ENCODE data around the gene ZNF93.
"Not testable (repeated sequence)": the region's sequence is repeated elsewhere in the genome, so short reads cannot be mapped to it uniquely, and the experiment has no call there.

ZNF93 gene

DNA sequence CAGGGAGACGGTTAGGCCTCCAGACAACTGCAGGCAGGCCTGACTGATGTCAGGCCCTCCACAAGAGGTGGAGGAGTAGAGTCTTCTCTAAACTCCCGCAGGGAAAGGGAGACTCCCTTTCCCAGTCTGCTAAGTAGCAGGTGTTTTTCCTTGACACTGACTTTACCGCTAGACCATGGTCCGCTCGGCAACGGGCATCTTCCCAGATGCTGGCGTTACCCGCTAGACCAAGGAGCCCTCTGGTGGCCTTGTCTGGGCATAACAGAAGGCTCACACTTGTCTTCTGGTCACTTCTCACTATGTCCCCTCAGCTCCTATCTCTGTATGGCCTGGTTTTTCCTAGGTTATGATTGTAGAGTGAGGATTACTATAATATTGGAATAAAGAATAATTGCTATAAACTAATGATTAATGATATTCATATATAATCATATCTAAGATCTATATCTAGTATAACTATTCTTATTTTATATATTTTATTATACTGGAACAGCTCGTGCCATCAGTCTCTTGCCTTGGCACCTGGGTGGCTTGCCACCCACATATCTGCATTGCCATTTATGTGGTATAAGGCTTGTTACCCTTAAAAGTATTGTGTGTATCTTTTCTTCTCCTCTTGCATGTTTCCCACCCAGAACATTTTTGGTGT lies 58.5 kb downstream of the ZNF93 start:
- in situ Hi-C loops (cut with HindIII; ENCODE audit: low sequenced_read_pairs) = not testable (repeated sequence)
- TF ChIP-seq, protein P1, sequence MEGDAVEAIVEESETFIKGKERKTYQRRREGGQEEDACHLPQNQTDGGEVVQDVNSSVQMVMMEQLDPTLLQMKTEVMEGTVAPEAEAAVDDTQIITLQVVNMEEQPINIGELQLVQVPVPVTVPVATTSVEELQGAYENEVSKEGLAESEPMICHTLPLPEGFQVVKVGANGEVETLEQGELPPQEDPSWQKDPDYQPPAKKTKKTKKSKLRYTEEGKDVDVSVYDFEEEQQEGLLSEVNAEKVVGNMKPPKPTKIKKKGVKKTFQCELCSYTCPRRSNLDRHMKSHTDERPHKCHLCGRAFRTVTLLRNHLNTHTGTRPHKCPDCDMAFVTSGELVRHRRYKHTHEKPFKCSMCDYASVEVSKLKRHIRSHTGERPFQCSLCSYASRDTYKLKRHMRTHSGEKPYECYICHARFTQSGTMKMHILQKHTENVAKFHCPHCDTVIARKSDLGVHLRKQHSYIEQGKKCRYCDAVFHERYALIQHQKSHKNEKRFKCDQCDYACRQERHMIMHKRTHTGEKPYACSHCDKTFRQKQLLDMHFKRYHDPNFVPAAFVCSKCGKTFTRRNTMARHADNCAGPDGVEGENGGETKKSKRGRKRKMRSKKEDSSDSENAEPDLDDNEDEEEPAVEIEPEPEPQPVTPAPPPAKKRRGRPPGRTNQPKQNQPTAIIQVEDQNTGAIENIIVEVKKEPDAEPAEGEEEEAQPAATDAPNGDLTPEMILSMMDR (IDR thresholded peaks at IDR 0.05; ENCODE audit: low read depth, low read length) = peak; percentile 55

DNA sequence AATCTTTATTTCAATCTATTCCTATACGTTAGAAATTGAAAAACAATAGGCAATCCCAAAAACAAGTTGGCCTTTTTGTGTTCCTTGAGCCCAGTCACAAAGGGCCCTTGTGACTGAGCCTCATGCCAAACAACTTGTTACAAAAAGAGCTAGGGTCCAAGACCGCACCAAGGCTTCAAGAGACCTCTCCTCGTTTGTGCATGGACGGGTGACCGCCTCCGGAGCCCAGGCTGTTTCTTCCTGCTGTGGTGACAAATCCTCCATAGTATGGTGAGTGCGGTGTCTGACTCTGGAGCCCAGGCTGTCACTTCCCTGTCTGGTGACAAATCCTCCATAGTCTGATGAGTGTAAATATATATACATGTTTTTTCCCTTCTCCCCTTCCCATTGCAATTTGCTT lies 63.7 kb downstream of the ZNF93 start:
- TF ChIP-seq, protein P1 (IDR thresholded peaks at IDR 0.05; ENCODE audit: low read depth, low read length) = no peak
- no peak for DNase-seq (ENCODE audit: low read depth, low spot score)
- in situ Hi-C loops (cut with HindIII; ENCODE audit: low sequenced_read_pairs) = no loop called here
- no peak overlapping the region for H3K4me3 ChIP-seq (ENCODE audit: low read depth, low read length)

More for the DNA sequence above, 58.5 kb downstream of the ZNF93 start:
- H3K4me3 ChIP-seq (ENCODE audit: low read depth, low read length) = not testable (repeated sequence)
- peak; percentile 39 for DNase-seq (ENCODE audit: low read depth, low spot score)

DNA sequence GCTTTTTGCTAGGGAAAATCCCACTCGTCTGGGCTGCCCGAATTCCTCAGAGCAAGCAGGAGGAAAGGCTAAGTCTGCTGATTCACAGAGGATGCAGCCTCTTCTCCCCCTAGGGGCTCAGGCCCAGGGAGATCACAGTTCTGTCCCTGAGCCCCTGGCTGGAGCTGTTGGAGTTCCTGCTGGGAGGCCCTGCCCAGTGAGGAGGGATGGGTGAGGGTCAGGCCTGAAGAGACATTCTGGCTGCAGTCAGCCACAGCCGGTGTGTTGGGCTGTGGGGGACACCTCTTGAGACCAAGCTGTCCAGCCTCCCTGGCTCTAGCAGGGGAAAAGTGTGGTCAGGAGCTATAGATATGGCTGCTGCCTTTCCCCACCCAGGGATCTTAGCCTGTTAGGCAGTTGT lies 65.4 kb downstream of the ZNF93 start:
- DNase-seq (ENCODE audit: low read depth, low spot score); in situ Hi-C loops (cut with HindIII; ENCODE audit: low sequenced_read_pairs); H3K4me3 ChIP-seq (ENCODE audit: low read depth, low read length): not testable (repeated sequence)

DNA sequence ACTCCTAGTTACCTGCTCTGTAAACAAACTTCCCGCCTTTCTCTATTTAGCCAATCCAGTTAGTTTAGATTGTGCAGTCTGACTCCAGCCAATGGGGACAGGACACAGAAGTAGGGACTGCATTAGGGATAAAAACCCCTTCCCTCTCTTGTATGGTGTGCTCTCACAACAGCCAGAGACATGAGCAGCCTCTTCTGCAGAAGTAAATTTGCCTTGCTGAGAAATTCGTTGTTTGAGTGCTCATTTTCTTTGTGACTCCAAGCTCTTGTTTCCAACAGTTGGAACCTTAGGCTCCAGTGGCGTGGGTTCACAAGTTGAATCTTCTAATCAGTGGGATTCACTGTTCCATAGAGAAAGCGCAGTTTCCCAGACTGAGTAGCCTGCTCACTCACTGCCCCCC lies 66.1 kb downstream of the ZNF93 start:
- no peak overlapping the region for H3K4me3 ChIP-seq (ENCODE audit: low read depth, low read length)
- in situ Hi-C loops (cut with HindIII; ENCODE audit: low sequenced_read_pairs) = no loop called here
- TF ChIP-seq, protein P1 (IDR thresholded peaks at IDR 0.05; ENCODE audit: low read depth, low read length) = no peak
- DNase-seq (ENCODE audit: low read depth, low spot score) = no peak

Measured in astrocyte of the spinal cord (primary cell).